Muscle layer of colon (tissue), 2 donors: ENCODE data around the gene PRMT3.

Source experiments
- H3K27ac ChIP-seq: one replicate; pipeline ENCODE4 v1.7.0; 2013; ENCODE audit warnings: low read depth, mild to moderate bottlenecking, low read length, moderate library complexity
- H3K27me3 ChIP-seq, 2 donors: one replicate each; pipeline ENCODE4 v1.7.0; 2013; ENCODE audit warnings: low read length in 2 of 2, mild to moderate bottlenecking in 2 of 2; ENCODE audit not compliant: insufficient read depth in 2 of 2, control insufficient read depth in 1 of 2
- H3K36me3 ChIP-seq: one replicate; pipeline ENCODE4 v1.7.0; 2013; ENCODE audit warnings: mild to moderate bottlenecking, low read length; ENCODE audit not compliant: insufficient read depth
- H3K4me1 ChIP-seq: one replicate; pipeline ENCODE4 v1.7.0; 2013; ENCODE audit warnings: mild to moderate bottlenecking, low read length; ENCODE audit not compliant: insufficient read depth
- H3K4me3 ChIP-seq, 2 donors: one replicate each; pipeline ENCODE4 v1.7.0; 2013; ENCODE audit warnings: low read length in 2 of 2, low read depth in 1 of 2, mild to moderate bottlenecking in 1 of 2, moderate library complexity in 1 of 2
- H3K9ac ChIP-seq: one replicate; pipeline ENCODE4 v1.7.0; 2013; ENCODE audit warnings: low read length
- H3K9me3 ChIP-seq: one replicate; pipeline ENCODE4 v1.7.0; 2013; ENCODE audit warnings: mild to moderate bottlenecking, low read length
- donor health status: abdominal sarcoma.
- donor health status: Adenocarcinoma of cecum.

The PRMT3 gene

DNA sequence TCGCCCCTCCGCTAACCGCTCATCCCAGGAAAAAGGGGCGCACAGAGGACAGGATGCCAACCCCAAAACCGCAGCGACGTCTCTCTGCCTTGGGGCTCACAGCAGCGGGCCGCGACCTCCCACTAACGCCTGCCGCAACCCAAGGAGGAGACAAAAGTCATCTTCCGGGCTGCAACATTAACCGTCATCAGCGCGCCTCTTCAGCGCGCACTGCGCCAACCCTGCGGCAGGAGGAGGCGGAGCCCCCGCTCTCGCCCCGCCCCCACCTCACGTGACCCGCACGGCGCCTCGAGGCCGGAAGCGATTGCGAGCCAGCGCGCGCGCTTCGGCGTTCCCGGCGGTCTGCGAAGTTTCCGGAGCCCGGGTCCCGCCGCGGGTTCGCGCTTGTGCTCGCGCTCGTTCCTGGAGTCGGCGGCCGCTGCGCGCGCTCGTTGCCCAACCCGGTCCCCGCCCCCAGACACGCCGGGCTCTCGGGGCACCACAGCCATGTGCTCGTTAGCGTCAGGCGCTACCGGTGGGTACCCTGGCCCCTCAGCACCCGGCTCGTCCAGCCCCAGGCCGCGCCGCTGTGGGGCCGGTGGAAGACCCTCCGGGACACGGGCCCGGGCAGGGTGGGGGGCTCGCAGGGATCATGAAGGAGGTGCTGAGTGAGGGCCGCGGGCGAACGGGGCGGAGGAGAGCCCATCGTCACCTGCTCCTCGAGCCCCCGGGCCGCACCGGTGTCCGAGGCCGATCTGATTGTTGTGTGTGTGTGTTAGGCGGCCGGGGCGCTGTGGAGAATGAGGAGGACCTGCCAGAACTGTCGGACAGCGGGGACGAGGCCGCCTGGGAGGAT lies at the start of gene PRMT3:
TSS of gene PRMT3 (plus strand) at position 456 of the 835 bp plus-strand sequence. CDS start at position 487, 31 bp downstream.
- peak within 1 kb of the TSS; percentile 96 for H3K27ac ChIP-seq
- H3K27me3 ChIP-seq = no peaks in the 10 kb centered on the region
- H3K4me1 ChIP-seq = peaks cover 13% of the 10 kb centered on the region
- H3K36me3 ChIP-seq = peaks cover 5% of the 10 kb centered on the region
- peak within 1 kb of the TSS; percentile 74 for H3K9ac ChIP-seq
- no peaks in the 10 kb centered on the region for H3K9me3 ChIP-seq
- peak within 1 kb of the TSS; percentile 76 to 95 for H3K4me3 ChIP-seq

DNA sequence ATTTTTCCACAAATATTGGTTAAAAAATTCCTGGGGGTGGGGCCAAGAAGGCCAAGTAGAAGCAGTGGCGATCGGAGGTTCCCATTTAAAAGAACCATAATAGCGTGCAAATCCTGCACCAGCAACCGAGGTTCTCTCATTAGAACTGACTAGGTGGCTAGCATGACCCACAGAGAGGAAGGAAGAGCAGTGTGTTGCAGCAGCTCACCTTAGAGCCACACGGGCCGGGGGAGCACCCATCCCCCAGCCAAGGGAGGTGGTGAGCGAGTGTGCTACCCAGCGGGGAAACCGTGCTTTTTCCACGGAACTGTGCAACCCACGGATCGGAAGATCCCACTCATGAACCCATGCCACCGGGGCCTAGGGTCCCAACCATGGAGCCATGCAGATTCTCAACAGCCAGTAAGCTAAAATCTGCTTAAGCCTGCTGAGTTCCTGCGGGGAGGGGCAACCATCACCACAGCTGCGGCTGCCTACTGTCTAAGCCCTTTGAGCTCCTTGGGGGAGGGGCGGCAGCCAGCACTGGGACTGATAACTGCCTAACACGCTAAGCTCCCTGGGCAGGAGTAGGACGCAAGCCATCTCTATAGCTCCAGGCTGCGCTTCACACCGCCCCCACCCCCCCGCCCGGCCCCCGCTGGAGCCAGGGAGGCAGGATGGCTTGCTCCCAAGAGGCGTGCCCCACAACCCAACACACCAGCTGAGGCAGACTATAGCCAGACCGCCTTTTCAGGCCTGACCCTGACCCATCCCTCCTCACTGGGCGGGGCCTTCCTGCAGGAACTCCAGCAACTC lies 45.0 kb upstream of the PRMT3 start:
- no peak overlapping the region for H3K4me3 ChIP-seq
- H3K9ac ChIP-seq = no peak overlapping the region
- no peak overlapping the region for H3K27ac ChIP-seq
- H3K4me1 ChIP-seq = no peaks in the 10 kb centered on the region
- H3K36me3 ChIP-seq = no peaks in the 10 kb centered on the region
- no peaks in the 10 kb centered on the region for H3K9me3 ChIP-seq
- peaks cover 8 to 9% of the 10 kb centered on the region in 2 donors for H3K27me3 ChIP-seq

DNA sequence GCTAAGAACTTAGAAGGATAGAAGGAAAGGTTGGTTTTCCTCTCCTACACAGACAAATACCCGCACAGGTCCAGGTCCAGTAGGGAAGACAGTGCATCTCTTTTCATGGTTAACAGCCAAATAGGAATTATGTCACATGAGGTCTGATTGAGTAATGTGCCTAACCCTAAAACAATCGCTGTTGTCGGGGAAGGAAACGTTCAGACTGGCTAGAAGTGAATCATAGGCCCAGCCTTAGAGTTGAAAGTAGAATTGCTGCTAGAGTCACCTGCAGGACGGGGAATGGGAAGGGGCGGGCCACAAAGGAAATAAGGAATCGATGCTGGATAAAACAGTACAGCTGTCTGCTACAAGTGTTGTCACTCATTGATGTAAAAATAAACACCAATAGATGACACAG lies 36.4 kb upstream of the PRMT3 start:
- no peaks in the 10 kb centered on the region for H3K36me3 ChIP-seq

DNA sequence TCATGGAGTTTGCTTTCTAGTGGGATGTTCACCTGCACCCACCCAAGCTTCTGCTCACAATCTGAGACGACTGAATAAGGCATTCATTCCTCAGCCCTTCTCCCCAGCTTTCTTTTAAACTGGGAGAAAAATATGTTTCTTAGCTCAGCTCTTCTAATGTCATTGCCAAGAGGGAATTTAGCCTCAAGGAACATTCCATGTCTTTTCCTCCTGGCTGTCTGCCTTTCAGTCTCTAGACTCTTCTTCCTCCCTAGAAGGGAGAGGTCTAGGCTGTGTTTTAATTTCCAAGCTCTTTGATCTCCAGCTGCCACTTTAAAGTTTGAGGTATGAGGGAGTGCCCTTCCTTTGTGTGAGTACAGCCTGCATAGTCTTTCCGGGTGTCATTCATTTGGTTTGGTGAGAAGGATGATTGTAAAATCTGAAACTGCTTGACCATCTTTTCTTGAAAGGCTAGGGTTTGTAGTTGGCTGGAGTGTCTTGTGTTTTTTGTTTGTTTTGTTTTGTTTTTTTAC lies 35.7 kb upstream of the PRMT3 start:
- H3K27ac ChIP-seq = no peak overlapping the region
- H3K27me3 ChIP-seq = no peaks in the 10 kb centered on the region
- no peaks in the 10 kb centered on the region for H3K9me3 ChIP-seq
- H3K9ac ChIP-seq = no peak overlapping the region
- no peak overlapping the region for H3K4me3 ChIP-seq
- no peaks in the 10 kb centered on the region for H3K36me3 ChIP-seq
- H3K4me1 ChIP-seq = no peaks in the 10 kb centered on the region

More for the DNA sequence above, 36.4 kb upstream of the PRMT3 start:
- H3K27ac ChIP-seq = no peak overlapping the region
- no peak overlapping the region for H3K9ac ChIP-seq
- no peaks in the 10 kb centered on the region for H3K27me3 ChIP-seq
- no peaks in the 10 kb centered on the region for H3K4me1 ChIP-seq
- H3K4me3 ChIP-seq = no peak overlapping the region
- no peaks in the 10 kb centered on the region for H3K9me3 ChIP-seq

GRCh38 chr11:20353829-20354434 lies 33.6 kb upstream of the PRMT3 start:
- Histone ChIP-seq H3K9me3 (no peaks in the 10 kb centered on the region), H3K4me1 (no peaks in the 10 kb centered on the region), H3K36me3 (no peaks in the 10 kb centered on the region), H3K9ac (no peak overlapping the region), H3K4me3 (no peak overlapping the region), H3K27ac (no peak overlapping the region), H3K27me3 (no peaks in the 10 kb centered on the region)

DNA sequence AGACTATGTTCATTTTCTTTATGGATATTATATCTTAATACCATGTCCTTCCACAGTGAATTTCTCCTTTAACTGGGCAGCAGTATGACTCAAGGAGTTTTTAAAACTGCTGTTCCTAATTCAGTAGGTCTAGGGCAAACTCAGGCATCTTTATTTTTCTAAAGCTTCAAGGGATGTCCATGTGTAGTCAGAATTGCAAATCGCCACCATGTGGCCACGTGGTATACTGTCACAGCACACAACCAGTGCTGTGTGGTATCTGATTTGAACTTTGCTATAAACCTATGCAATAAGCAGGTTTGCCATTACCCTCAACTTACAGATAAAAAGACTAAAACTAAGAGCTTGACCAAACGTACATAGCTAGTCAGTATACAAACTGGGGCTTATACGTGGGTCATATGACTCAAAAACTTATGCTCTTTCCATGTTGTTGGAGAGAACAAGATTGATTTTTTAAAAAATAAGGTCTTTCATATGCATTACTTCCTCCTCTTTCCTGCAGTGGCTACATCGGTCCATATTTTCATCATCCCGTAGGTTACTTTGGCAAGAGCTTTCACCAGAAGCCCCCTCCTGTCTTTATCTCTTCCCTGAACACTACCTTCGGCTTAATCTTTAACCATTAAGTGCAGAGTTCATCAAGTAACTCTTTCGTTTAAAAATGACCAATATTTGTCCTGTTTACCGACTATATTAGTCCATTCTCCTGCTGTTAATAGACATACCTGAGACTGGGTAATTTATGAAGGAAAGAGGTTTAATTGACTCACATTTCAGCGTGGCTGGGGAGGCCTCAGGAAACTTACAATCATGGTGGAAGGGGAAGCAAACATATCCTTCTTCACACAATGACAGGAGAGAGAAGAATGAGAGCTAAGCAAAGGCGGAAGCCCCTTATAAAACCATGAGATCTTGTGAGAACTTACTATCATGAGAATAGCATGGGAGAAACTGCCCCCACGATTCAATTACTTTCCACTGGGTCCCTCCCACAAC lies 32.0 kb upstream of the PRMT3 start:
- H3K4me1 ChIP-seq = peaks cover 7% of the 10 kb centered on the region
- H3K9me3 ChIP-seq = no peaks in the 10 kb centered on the region
- H3K27ac ChIP-seq = no peak overlapping the region
- H3K4me3 ChIP-seq = no peak overlapping the region
- no peaks in the 10 kb centered on the region for H3K36me3 ChIP-seq
- H3K9ac ChIP-seq = no peak overlapping the region
- no peaks in the 10 kb centered on the region for H3K27me3 ChIP-seq

DNA sequence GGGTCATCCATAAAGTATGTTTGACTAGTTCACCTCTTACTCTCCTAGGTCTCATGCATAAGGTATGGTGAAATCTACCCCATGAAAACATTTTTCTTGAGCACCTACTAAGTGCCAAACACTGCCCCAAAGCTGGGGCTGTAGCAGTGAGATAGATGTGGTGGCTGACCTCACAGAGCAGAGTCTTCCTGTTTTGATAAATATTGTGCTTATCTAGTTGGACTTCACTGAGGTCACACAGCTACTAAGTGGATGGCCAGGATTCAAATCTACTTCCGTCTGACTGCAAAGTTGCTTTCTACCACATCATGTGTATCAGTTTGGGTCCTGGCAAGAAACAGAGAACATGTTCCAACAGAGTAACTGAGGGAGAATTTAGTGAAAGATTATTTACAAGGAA lies 30.4 kb upstream of the PRMT3 start:
- Histone ChIP-seq H3K27ac (no peak overlapping the region), H3K36me3 (no peaks in the 10 kb centered on the region), H3K9me3 (no peaks in the 10 kb centered on the region), H3K4me1 (peaks cover 8% of the 10 kb centered on the region), H3K27me3 (no peaks in the 10 kb centered on the region), H3K4me3 (no peak overlapping the region), H3K9ac (no peak overlapping the region)

GRCh38 chr11:20360650-20361049 lies 26.9 kb upstream of the PRMT3 start:
- Histone ChIP-seq H3K36me3 (no peaks in the 10 kb centered on the region), H3K4me3 (no peak overlapping the region), H3K27me3 (no peaks in the 10 kb centered on the region), H3K9me3 (no peaks in the 10 kb centered on the region), H3K27ac (no peak overlapping the region), H3K9ac (no peak overlapping the region), H3K4me1 (peaks cover 13% of the 10 kb centered on the region)

DNA sequence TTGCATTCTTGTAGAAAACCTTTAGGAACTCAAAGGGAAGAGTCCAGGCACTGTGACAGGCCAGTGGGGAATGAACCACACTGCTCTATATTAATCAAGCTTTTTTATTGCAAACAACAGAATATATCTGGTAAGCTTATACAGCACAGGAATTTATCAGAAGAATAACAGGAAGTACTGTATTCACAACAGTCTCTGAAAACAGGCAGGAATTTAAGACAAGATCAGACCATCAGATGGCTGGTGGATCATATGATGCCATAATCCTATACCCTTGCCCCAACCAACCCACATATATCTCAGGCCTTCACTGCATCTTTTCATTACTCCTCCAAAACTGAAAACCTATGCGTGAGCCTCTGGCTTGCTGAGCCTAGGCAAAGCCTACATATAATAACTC lies 25.0 kb upstream of the PRMT3 start:
- Histone ChIP-seq H3K9me3 (no peaks in the 10 kb centered on the region), H3K9ac (no peak overlapping the region), H3K27ac (no peak overlapping the region), H3K27me3 (no peaks in the 10 kb centered on the region), H3K4me3 (no peak overlapping the region), H3K4me1 (peaks cover 13% of the 10 kb centered on the region), H3K36me3 (no peaks in the 10 kb centered on the region)

DNA sequence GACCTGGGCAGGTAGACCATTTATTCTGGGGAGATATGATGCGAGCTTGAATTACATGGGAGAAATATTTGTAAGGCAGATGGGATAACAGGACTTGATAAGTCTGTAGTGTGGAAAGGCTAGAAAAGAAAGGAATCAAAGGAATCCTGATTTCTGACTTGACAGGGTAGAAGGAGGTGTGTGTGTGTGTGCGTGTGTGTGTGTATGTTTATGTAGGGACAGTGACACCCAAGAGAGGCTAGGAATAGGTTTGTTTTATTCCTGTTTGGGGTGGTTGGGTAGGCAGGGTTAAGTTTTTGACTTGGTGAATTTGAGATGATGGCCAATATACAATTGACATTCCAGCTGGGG lies 24.4 kb upstream of the PRMT3 start:
- Histone ChIP-seq H3K27me3 (no peaks in the 10 kb centered on the region), H3K9ac (no peak overlapping the region), H3K27ac (no peak overlapping the region), H3K9me3 (no peaks in the 10 kb centered on the region), H3K4me1 (peaks cover 13% of the 10 kb centered on the region), H3K36me3 (no peaks in the 10 kb centered on the region), H3K4me3 (peak overlapping the region; percentile 68 to 84)
